K562 (cell line): ENCODE data around the gene PHTF2. TPM values are rescaled to one million over a fixed set of nuclear protein-coding genes. Genes with fewer than 3 reads are reported as not detected.

Experiments
- CBFA2T3 ChIP-seq: fragments of 450-650 bp; IDR thresholded peaks from 2 replicates; pipeline ENCODE4 v1.6.1; 2017
- CHD2 ChIP-seq: IDR thresholded peaks from 2 replicates; pipeline ENCODE4 v1.6.1; 2011; ENCODE audit warnings: low read depth, low read length
- EGR1 ChIP-seq: fragments of 450-650 bp; conservative IDR thresholded peaks from 2 replicates; pipeline ENCODE4 v1.6.1; 2017; ENCODE audit warnings: mild to moderate bottlenecking
- HDAC6 ChIP-seq: IDR thresholded peaks from 2 replicates; pipeline ENCODE4 v1.6.1; 2012; ENCODE audit warnings: low read depth, mild to moderate bottlenecking, control low read depth, inconsistent platforms, low read length, moderate library complexity
- HMG20B ChIP-seq: fragments of 250-450 bp; sonication (Bioruptor Pico); IDR thresholded peaks from 2 replicates; pipeline ENCODE4 v1.5.0; 2021; ENCODE audit warnings: mild to moderate bottlenecking
- IFI16 ChIP-seq: fragments of 250-450 bp; sonication (Bioruptor Pico); IDR thresholded peaks from 2 replicates; pipeline ENCODE4 v2.1.2; 2022; ENCODE audit warnings: mild to moderate bottlenecking, inconsistent platforms
- NCOR1 ChIP-seq: fragments of 450-650 bp; IDR thresholded peaks from 2 replicates; pipeline ENCODE4 v1.6.1; 2016; ENCODE audit warnings: mild to moderate bottlenecking, moderate library complexity
- NEUROD1 ChIP-seq: fragments of 150-350 bp; IDR thresholded peaks from 2 replicates; pipeline ENCODE4 v1.6.1; 2014; ENCODE audit warnings: borderline replicate concordance, low read length, low read depth; ENCODE audit not compliant: partially characterized antibody
- NFATC3 ChIP-seq: fragments of 450-650 bp; IDR thresholded peaks from 2 replicates; pipeline ENCODE4 v1.6.1; 2017; ENCODE audit warnings: mild to moderate bottlenecking
- NR2C2 ChIP-seq, 2 experiments: fragments of 200-800 bp in 1 of 2; sonication (Bioruptor generic) in 1 of 2; sonication (generic) in 1 of 2; formaldehyde crosslinking in 1 of 2; IDR thresholded peaks; 2 replicates each; pipeline versions ENCODE4 v1.6.1 to v1.8.0; 2016 to 2022; ENCODE audit warnings: mild to moderate bottlenecking in 1 of 2, missing compliant biosample characterization in 1 of 2, missing genetic modification characterization in 1 of 2, missing genetic modification reagents in 1 of 2
- PCBP2 ChIP-seq: fragments of 200-400 bp; formaldehyde crosslinking; IDR thresholded peaks from 2 replicates; pipeline ENCODE4 v1.6.1; 2018; ENCODE audit warnings: low read length, low read depth, mild to moderate bottlenecking, moderate library complexity; ENCODE audit not compliant: poor library complexity, severe bottlenecking
- POLR2G ChIP-seq: fragments of 200-400 bp; formaldehyde crosslinking; IDR thresholded peaks from 2 replicates; pipeline ENCODE4 v1.6.1; 2017; ENCODE audit warnings: low read depth, mild to moderate bottlenecking, antibody characterized with exemption, low read length, moderate library complexity
- RAD51 ChIP-seq: fragments of 450-650 bp; IDR thresholded peaks from 2 replicates; pipeline ENCODE4 v1.7.1; 2016; ENCODE audit warnings: low read depth, mild to moderate bottlenecking, borderline replicate concordance
- SMAD4 ChIP-seq: fragments of 250-450 bp; sonication (Bioruptor Pico); conservative IDR thresholded peaks from 2 replicates; pipeline ENCODE4 v1.8.0; 2021; ENCODE audit warnings: inconsistent platforms, mild to moderate bottlenecking, moderate library complexity
- SMARCE1 ChIP-seq: fragments of 450-650 bp; IDR thresholded peaks from 2 replicates; pipeline ENCODE4 v1.7.1; 2016; ENCODE audit warnings: mild to moderate bottlenecking
- YBX1 ChIP-seq: fragments of 450-650 bp; IDR thresholded peaks from 2 replicates; pipeline ENCODE4 v1.7.1; 2016; ENCODE audit warnings: mild to moderate bottlenecking
- ZEB2 ChIP-seq: fragments of 450-650 bp; IDR thresholded peaks from 2 replicates; pipeline ENCODE4 v1.6.1; 2016
- ZNF124 ChIP-seq: sonication (generic); formaldehyde crosslinking; IDR thresholded peaks from 2 replicates; pipeline ENCODE4 v1.8.1; 2022; ENCODE audit warnings: missing genetic modification reagents
- ZNF146 ChIP-seq: IDR thresholded peaks from one replicate; pipeline ENCODE4 v1.6.1; 2018; ENCODE audit warnings: missing compliant biosample characterization; ENCODE audit not compliant: unreplicated experiment
- polyA plus RNA-seq, 8 experiments: library from polyadenylated mRNA; depleted of rRNA in 4 of 8; stranded (reverse) in 5 of 8; unstranded in 3 of 8; fragments of >200 nt; fragmentation: Nextera tagmentation in 2 of 8; fragmentation: Illumina TruSeq in 1 of 8; extraction: Ambion mirVana in 2 of 8; extraction: Trizol in 1 of 8; gene quantifications; 2 replicates each; pipeline versions ENCODE4 v1.2.1 to v1.2.3, GENCODE V29; 2011 to 2014; ENCODE audit warnings: inconsistent platforms in 1 of 8, missing spikeins in 1 of 8
- total RNA-seq, 7 experiments: library from RNA; depleted of rRNA in 6 of 7; stranded (reverse); fragments of >200 nt in 6 of 7; fragmentation: Illumina TruSeq in 2 of 7; extraction: Trizol in 2 of 7; gene quantifications; 2 replicates each; pipeline versions ENCODE4 v1.2.1 to v1.2.3, GENCODE V29; 2011 to 2021; ENCODE audit warnings: low replicate concordance in 1 of 7
- TF ChIP-seq, protein P1 (sequence below), 2 experiments: IDR thresholded peaks in 1 of 2; conservative IDR thresholded peaks in 1 of 2; 2 replicates each; pipeline ENCODE4 v1.6.1; 2016; ENCODE audit warnings: low read depth in 2 of 2, mild to moderate bottlenecking in 1 of 2, missing compliant biosample characterization in 1 of 2, missing genetic modification characterization in 1 of 2, moderate library complexity in 1 of 2
- TF ChIP-seq, protein P2 (sequence below): fragments of 250-450 bp; sonication (Bioruptor Pico); IDR thresholded peaks from 2 replicates; pipeline ENCODE4 v1.4.0; 2020; ENCODE audit warnings: mild to moderate bottlenecking, moderate library complexity
- TF ChIP-seq, protein P3 (sequence below): fragments of 200-800 bp; sonication (Bioruptor generic); IDR thresholded peaks from 2 replicates; pipeline ENCODE4 v1.6.1; 2017; ENCODE audit warnings: missing genetic modification characterization, missing compliant biosample characterization
- TF ChIP-seq, protein P4 (sequence below): fragments of 450-650 bp; formaldehyde crosslinking; IDR thresholded peaks from 2 replicates; pipeline ENCODE4 v1.4.0; 2022; ENCODE audit warnings: missing genetic modification characterization

Gene PHTF2
- total and polyA plus RNA-seq, 9 of the 15 experiments (the other 6 are each of a cell fraction or from before 2014, with no cell fraction given): 17.9 to 43.6 (median 25.4) TPM

DNA sequence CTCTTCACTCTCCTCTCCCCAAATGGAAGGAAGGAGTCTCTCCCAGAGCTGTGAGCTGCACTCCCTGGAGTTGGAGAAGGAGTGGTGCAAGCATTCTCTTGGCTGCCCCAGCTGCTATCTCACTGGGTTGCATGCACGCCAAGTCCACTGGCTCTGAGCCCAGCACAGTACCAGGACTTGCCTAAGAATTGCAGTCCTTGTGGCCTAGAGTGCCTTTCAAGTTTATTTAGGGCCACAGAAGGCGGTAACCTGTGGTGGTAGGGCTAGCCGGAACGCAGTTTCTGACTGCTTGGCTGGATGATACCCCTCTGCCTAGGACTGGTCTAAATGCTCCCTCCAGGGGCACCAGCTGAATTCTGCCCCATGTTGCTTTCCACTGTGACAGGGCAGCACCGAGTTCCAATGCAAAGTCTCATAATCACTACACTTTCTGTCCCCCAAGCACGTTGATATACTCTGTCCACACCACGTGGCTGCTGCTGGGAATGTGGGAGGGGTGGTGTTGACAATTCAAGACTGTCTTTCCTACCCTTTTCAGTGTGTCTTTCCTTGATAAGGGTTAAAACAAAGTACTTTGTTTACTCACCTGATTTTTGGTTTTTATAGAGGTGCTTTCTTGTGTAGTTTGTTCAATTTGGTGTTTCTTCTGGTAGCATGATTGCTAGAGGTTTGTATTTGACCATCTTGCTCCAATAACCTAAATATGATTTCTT is 57.0 kb downstream of the PHTF2 start (continued):
- TF ChIP-seq, protein P1, sequence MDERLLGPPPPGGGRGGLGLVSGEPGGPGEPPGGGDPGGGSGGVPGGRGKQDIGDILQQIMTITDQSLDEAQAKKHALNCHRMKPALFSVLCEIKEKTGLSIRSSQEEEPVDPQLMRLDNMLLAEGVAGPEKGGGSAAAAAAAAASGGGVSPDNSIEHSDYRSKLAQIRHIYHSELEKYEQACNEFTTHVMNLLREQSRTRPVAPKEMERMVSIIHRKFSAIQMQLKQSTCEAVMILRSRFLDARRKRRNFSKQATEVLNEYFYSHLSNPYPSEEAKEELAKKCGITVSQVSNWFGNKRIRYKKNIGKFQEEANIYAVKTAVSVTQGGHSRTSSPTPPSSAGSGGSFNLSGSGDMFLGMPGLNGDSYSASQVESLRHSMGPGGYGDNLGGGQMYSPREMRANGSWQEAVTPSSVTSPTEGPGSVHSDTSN (CRISPR knock-in tag; IDR thresholded peaks at IDR 0.05; ENCODE audit: low read depth): no peak
- TF ChIP-seq, protein P1 (tag; conservative IDR thresholded peaks at IDR 0.05; ENCODE audit: low read depth): peak; percentile 25; the same call in 1 of the 2 replicates
- TF ChIP-seq NEUROD1 (no peak), NR2C2 (CRISPR knock-in tag; IDR thresholded peaks at IDR 0.05) (no peak), NR2C2 (tag; IDR thresholded peaks at IDR 0.05) (no peak), SMAD4 (CRISPR knock-in tag) (no peak), CBFA2T3 (peak; percentile 82), SMARCE1 (peak; percentile 82; the same call in 1 of the 2 replicates), ZNF146 (CRISPR knock-in tag) (no peak), NCOR1 (peak; percentile 61), YBX1 (no peak), RAD51 (peak; percentile 63; the same call in 1 of the 2 replicates), ZNF124 (no peak), EGR1 (no peak), HMG20B (CRISPR knock-in tag) (no peak), POLR2G (no peak), IFI16 (CRISPR knock-in tag) (no peak), PCBP2 (no peak), ZEB2 (peak; percentile 75), HDAC6 (no peak), CHD2 (no peak), NFATC3 (no peak)
- TF ChIP-seq, protein P2, sequence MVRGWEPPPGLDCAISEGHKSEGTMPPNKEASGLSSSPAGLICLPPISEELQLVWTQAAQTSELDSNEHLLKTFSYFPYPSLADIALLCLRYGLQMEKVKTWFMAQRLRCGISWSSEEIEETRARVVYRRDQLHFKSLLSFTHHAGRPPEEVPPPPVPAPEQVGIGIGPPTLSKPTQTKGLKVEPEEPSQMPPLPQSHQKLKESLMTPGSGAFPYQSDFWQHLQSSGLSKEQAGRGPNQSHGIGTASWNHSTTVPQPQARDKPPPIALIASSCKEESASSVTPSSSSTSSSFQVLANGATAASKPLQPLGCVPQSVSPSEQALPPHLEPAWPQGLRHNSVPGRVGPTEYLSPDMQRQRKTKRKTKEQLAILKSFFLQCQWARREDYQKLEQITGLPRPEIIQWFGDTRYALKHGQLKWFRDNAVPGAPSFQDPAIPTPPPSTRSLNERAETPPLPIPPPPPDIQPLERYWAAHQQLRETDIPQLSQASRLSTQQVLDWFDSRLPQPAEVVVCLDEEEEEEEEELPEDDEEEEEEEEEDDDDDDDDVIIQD (CRISPR knock-in tag): no peak
- TF ChIP-seq, protein P3, sequence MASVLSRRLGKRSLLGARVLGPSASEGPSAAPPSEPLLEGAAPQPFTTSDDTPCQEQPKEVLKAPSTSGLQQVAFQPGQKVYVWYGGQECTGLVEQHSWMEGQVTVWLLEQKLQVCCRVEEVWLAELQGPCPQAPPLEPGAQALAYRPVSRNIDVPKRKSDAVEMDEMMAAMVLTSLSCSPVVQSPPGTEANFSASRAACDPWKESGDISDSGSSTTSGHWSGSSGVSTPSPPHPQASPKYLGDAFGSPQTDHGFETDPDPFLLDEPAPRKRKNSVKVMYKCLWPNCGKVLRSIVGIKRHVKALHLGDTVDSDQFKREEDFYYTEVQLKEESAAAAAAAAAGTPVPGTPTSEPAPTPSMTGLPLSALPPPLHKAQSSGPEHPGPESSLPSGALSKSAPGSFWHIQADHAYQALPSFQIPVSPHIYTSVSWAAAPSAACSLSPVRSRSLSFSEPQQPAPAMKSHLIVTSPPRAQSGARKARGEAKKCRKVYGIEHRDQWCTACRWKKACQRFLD: no peak
- TF ChIP-seq, protein P4, sequence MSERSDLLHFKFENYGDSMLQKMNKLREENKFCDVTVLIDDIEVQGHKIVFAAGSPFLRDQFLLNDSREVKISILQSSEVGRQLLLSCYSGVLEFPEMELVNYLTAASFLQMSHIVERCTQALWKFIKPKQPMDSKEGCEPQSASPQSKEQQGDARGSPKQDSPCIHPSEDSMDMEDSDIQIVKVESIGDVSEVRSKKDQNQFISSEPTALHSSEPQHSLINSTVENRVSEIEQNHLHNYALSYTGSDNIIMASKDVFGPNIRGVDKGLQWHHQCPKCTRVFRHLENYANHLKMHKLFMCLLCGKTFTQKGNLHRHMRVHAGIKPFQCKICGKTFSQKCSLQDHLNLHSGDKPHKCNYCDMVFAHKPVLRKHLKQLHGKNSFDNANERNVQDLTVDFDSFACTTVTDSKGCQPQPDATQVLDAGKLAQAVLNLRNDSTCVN (CRISPR knock-in tag): no peak
